ENCODE measurements around the gene HDAC9.

DNA sequence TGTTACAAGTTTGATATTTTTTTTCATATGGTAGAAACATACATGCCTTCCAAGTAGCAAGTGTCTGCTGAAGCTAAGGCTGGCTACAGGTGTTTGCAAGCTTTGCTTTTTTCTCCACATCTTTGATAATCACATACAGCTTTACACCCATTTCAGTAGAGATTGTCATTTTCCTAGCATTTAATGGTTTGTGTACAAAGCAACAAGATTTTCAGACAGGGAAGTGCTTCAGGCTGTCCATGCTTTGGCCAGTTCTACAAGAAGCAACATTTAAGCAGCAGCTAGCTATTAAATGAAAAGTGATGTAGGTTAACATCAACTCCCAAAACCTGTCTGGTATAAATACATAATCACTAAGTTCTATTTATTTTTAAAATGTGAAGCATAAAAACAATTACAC lies 2.3 kb downstream of the HDAC9 start:
- no peak for TF ChIP-seq POLR2A (IDR thresholded peaks at IDR 0.05)
- TF ChIP-seq, protein P1, sequence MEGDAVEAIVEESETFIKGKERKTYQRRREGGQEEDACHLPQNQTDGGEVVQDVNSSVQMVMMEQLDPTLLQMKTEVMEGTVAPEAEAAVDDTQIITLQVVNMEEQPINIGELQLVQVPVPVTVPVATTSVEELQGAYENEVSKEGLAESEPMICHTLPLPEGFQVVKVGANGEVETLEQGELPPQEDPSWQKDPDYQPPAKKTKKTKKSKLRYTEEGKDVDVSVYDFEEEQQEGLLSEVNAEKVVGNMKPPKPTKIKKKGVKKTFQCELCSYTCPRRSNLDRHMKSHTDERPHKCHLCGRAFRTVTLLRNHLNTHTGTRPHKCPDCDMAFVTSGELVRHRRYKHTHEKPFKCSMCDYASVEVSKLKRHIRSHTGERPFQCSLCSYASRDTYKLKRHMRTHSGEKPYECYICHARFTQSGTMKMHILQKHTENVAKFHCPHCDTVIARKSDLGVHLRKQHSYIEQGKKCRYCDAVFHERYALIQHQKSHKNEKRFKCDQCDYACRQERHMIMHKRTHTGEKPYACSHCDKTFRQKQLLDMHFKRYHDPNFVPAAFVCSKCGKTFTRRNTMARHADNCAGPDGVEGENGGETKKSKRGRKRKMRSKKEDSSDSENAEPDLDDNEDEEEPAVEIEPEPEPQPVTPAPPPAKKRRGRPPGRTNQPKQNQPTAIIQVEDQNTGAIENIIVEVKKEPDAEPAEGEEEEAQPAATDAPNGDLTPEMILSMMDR (IDR thresholded peaks at IDR 0.05): no peak
